EL (cell line): Measurements from ENCODE around the gene C3orf18.
"Not testable (repeated sequence)": the region's sequence is repeated elsewhere in the genome, so short reads cannot be mapped to it uniquely, and the experiment has no call there.

Experiments used
- DNase-seq: peaks from one replicate; pipeline ENCODE4 v3.0.0-alpha.2; 2016

C3orf18 gene

GRCh38 chr3:50519471-50520089 lies 48.0 kb downstream of the C3orf18 start:
- DNase-seq: peak; percentile 52

- no peak for DNase-seq
Observed at GRCh38 chr3:50518436-50518835, 49.1 kb downstream of the C3orf18 start.

GRCh38 chr3:50517721-50518206 lies 49.8 kb downstream of the C3orf18 start:
- no peak for DNase-seq

- DNase-seq: no peak
Observed at GRCh38 chr3:50516440-50516871, 51.1 kb downstream of the C3orf18 start.

GRCh38 chr3:50515565-50516439 lies 51.7 kb downstream of the C3orf18 start:
- DNase-seq: peak; percentile 10

GRCh38 chr3:50512908-50513307 lies 54.6 kb downstream of the C3orf18 start:
- DNase-seq: not testable (repeated sequence)

- no peak for DNase-seq
Observed at GRCh38 chr3:50512131-50512530, 55.4 kb downstream of the C3orf18 start.

- DNase-seq: no peak
Observed at GRCh38 chr3:50510325-50510724, 57.2 kb downstream of the C3orf18 start.

- no peak for DNase-seq
Observed at GRCh38 chr3:50509715-50510114, 57.8 kb downstream of the C3orf18 start.

GRCh38 chr3:50508821-50509220 lies 58.7 kb downstream of the C3orf18 start:
- DNase-seq: no peak
